ENCODE measurements around the gene PRELP.

Gene PRELP

GRCh38 chr1:203521812-203522211, 46.2 kb downstream of the PRELP start:
- TF ChIP-seq CTCF (IDR thresholded peaks at IDR 0.05; ENCODE audit: borderline replicate concordance, insufficient read depth, low read depth, low read length) = no peak
- no peak overlapping the region for H3K4me3 ChIP-seq (ENCODE audit: low read depth, low read length)

DNA sequence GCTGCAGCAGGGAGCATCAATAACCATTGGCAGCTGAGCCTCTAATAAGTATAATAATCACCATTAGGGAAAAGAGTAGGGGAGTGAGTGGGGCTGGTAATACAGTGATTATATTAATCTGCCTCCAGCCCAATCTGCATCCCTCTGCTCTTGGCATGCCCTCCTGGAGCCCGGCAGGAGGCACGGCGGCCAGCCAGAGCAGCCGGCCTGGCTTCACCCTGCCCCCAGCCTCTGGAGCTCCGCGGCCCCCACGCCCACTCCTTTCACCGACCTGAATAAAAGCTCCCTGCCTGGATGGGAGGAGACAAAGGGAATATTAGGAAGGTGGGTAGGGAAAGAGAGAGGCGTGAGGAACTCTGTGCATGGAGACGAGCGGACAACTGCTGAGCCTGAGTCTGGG, 46.6 kb downstream of the PRELP start:
- TF ChIP-seq CTCF (IDR thresholded peaks at IDR 0.05; ENCODE audit: borderline replicate concordance, insufficient read depth, low read depth, low read length) = no peak

DNA sequence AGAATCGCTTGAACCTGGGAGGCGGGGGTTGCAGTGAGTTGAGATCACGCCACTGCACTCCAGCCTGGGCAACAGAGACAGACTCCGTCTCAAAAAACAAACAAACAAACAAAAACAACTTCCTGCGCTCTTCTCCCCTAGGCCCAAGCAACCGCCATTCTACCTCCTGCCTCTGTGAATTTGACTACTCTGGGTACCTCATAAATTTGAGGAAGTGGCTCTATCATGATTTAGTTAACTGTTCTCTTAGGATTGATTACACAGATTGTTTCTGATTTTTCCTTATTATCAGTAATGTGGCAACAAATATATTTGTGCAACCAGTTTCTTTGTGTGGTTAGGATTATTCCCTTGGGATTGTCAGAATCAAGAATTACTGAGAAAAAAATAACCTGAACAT, 48.1 kb downstream of the PRELP start:
- H3K4me3 ChIP-seq (ENCODE audit: low read depth, low read length) = no peak overlapping the region
- TF ChIP-seq CTCF (IDR thresholded peaks at IDR 0.05; ENCODE audit: borderline replicate concordance, insufficient read depth, low read depth, low read length) = no peak

More for the DNA sequence above, 46.6 kb downstream of the PRELP start:
- H3K4me3 ChIP-seq (ENCODE audit: low read depth, low read length) = no peak overlapping the region

DNA sequence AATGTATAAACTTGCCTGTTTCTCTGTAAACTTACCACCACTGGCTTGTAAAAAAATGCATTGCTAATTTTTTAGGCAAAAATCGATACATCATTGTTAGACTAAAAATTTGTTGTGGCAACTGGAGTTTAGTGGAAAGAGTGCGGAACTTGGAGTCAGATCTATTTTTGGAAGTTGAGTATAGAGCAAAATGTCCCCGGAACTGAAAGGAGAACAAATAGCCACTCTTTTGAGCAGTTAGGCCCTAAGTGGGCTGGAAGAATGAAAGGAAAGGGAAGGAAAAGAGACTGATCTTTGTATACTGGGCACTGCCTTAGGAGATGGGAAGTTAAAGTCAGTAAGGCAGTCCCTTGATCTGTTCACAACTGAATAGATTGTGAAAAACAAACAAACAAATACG, 48.5 kb downstream of the PRELP start:
- no peak for TF ChIP-seq CTCF (IDR thresholded peaks at IDR 0.05; ENCODE audit: borderline replicate concordance, insufficient read depth, low read depth, low read length)
- no peak overlapping the region for H3K4me3 ChIP-seq (ENCODE audit: low read depth, low read length)

GRCh38 chr1:203524824-203525223, 49.2 kb downstream of the PRELP start:
- no peak for TF ChIP-seq CTCF (IDR thresholded peaks at IDR 0.05; ENCODE audit: borderline replicate concordance, insufficient read depth, low read depth, low read length)
- H3K4me3 ChIP-seq (ENCODE audit: low read depth, low read length) = no peak overlapping the region

DNA sequence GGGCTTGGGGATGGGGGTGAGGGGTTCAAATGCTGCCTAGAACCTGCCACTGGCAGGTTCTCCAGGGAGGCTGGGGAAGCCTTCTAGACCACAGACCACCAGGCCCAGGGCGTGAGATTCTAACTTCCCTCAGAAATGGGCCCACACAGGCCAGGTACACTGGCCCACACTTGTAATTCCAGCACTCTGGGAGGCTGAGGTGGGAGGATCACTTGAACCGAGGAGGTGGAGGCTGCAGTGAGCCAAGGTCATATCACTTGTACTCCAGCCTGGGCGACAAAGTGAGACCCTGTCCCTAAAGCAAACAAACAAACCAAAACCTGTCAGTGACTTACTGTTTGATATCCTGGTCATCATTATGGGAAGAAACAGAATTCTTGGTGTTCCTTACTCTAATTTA, 50.1 kb downstream of the PRELP start:
- no peak overlapping the region for H3K4me3 ChIP-seq (ENCODE audit: low read depth, low read length)
- TF ChIP-seq CTCF (IDR thresholded peaks at IDR 0.05; ENCODE audit: borderline replicate concordance, insufficient read depth, low read depth, low read length) = no peak

DNA sequence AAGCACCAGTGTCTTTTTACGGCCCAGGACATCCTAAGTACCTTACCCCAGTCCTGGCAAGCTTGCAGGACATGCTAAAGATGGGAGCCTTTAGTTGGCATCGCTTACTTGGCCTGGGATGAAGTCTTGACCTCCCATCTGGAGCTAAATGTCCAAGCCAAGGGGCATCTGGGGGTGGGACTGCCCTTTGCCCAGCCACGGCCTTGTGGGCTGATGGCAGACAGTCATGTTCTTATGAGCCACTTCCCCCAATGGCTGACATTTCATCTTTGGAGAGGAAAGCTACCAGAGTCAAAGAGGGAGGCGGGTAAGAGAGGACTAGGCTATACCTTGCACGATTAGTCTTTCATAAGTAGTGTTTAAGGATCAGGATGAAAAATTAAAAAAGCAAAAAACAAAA, 50.5 kb downstream of the PRELP start:
- H3K4me3 ChIP-seq (ENCODE audit: low read depth, low read length) = no peak overlapping the region
- no peak for TF ChIP-seq CTCF (IDR thresholded peaks at IDR 0.05; ENCODE audit: borderline replicate concordance, insufficient read depth, low read depth, low read length)
